Mucosa of rectum (tissue), 2 donors: ENCODE measurements around the gene FAM124B.
"Not testable (repeated sequence)": the region's sequence is repeated elsewhere in the genome, so short reads cannot be mapped to it uniquely, and the experiment has no call there.

Experiments
- H3K27ac ChIP-seq, 2 donors: one replicate each; pipeline ENCODE4 v1.7.0; 2013; ENCODE audit warnings: inconsistent platforms in 2 of 2, low read depth in 2 of 2, low read length in 2 of 2
- H3K27me3 ChIP-seq, 2 donors: one replicate each; pipeline ENCODE4 v1.7.0; 2013; ENCODE audit warnings: low read length in 2 of 2; ENCODE audit not compliant: control insufficient read depth in 2 of 2, insufficient read depth in 2 of 2
- H3K36me3 ChIP-seq, 2 donors: one replicate each; pipeline ENCODE4 v1.7.0; 2013; ENCODE audit warnings: low read length in 2 of 2; ENCODE audit not compliant: control insufficient read depth in 2 of 2, insufficient read depth in 2 of 2
- H3K4me1 ChIP-seq, 2 donors: one replicate each; pipeline ENCODE4 v1.7.0; 2013; ENCODE audit warnings: low read length in 2 of 2, mild to moderate bottlenecking in 1 of 2; ENCODE audit not compliant: control insufficient read depth in 2 of 2, insufficient read depth in 2 of 2
- H3K4me3 ChIP-seq, 2 donors: one replicate each; pipeline ENCODE4 v1.7.0; 2013; ENCODE audit warnings: low read length in 2 of 2
- H3K9ac ChIP-seq, 2 donors: one replicate each; pipeline ENCODE4 v1.7.0; 2013; ENCODE audit warnings: low read length in 2 of 2, low read depth in 1 of 2, mild to moderate bottlenecking in 1 of 2
- H3K9me3 ChIP-seq, 2 donors: one replicate each; pipeline ENCODE4 v1.7.0; 2013; ENCODE audit warnings: low read length in 2 of 2; ENCODE audit not compliant: control insufficient read depth in 2 of 2
- donor health status: healthy.
- donor health status: Normal muscosa, but diverticular disease.

The FAM124B gene

DNA sequence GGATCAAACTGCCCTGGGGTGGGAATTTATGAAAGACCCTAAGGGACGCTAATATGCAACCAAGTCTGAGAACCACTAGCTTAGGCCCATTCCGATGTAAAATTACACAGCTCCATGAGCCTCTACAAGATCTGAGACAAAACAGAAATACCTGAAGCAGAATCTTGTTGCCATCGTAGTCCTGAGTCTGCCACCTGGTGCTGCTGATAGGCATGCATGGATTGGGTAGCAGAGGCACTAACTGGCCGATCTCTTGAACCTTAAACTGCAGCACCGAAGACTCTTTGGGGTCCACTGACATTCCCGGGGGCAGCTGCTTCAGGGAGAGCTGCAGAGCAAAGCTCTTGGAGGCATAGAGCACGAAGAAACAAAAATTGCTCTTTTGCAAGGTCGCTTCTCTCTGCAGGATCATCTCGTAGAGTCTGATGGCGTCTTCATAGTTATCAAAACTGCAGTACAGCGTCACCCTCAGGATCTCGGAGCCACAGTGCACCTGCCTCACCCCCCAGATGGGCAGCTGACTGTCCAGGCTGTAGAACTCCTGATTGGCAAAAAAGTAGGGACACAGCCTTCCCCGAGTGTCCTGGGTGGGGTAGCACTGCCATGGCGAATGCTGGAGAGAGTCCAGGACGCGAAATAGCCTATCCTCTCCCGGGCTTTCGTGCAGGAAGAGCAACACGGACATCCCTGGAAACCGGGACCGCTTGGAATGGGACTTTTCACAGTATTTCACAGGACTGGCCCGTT lies 848 bp downstream of the FAM124B start:
- H3K27me3 ChIP-seq: no peaks in the 10 kb centered on the region
- H3K36me3 ChIP-seq: no peaks in the 10 kb centered on the region
- H3K27ac ChIP-seq: peak overlapping the region in 1 of 2 donors; percentile 54
- H3K4me3 ChIP-seq: peak overlapping the region; percentile 41 to 59
- H3K9ac ChIP-seq: no peak overlapping the region
- H3K9me3 ChIP-seq: no peaks in the 10 kb centered on the region
- H3K4me1 ChIP-seq: peaks cover 0 to 3% of the 10 kb centered on the region in 2 donors

DNA sequence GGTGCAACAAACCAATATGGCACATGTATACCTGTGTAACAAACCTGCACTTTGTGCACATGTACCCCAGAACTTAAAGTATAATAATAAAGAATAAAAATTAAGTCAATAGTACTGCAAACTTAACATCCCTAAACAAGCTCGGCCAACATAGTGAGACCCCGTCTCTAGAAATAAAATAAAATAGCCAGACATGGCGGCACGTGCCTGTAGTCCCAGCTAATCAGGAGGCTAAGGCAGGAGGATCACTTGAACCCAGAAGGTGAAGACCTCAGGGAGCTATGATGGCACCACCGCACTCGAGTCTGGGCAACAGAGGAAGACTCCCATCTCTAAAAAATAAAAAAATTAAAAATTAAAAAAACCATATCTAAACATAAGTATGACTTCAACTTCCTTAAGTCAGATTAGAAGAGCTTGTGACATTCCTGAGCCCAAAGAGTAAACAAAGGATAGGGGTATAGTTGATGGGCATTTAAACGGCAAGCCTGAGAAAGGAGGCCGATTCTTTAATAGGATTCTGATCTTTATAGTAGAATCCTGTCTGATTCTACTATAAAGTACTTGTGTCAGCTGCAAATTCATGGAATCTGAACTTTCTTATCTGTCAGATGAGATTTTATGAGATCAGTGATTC lies 1.6 kb downstream of the FAM124B start:
- no peaks in the 10 kb centered on the region for H3K9me3 ChIP-seq
- H3K27ac ChIP-seq: no peak overlapping the region
- no peak overlapping the region for H3K9ac ChIP-seq
- no peaks in the 10 kb centered on the region for H3K27me3 ChIP-seq
- H3K4me1 ChIP-seq: peaks cover 0 to 3% of the 10 kb centered on the region in 2 donors
- H3K36me3 ChIP-seq: no peaks in the 10 kb centered on the region
- H3K4me3 ChIP-seq: peak overlapping the region in 1 of 2 donors; percentile 41

DNA sequence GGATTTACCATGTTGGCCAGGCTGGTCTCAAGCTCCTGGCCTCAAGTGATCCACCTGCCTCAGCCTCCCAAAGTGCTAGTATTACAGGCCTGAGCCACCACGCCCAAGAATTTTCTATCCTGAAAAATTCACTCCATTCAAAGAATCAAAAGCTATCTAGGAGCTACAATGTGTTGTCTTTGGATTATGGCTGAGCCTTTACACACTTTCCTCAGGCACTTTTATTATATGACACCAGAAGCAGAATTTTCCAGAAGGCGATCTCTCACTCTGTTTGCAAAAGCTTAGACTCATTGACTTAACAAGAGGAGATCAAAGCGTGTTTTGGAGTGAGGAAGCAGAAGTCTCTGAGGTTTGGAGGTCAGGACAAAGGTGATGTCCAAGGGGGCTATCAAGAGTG lies 3.6 kb downstream of the FAM124B start:
- H3K27me3 ChIP-seq: no peaks in the 10 kb centered on the region
- no peak overlapping the region for H3K9ac ChIP-seq
- H3K9me3 ChIP-seq: no peaks in the 10 kb centered on the region
- peaks cover 0 to 3% of the 10 kb centered on the region in 2 donors for H3K4me1 ChIP-seq
- no peak overlapping the region for H3K27ac ChIP-seq
- no peaks in the 10 kb centered on the region for H3K36me3 ChIP-seq
- no peak overlapping the region for H3K4me3 ChIP-seq

DNA sequence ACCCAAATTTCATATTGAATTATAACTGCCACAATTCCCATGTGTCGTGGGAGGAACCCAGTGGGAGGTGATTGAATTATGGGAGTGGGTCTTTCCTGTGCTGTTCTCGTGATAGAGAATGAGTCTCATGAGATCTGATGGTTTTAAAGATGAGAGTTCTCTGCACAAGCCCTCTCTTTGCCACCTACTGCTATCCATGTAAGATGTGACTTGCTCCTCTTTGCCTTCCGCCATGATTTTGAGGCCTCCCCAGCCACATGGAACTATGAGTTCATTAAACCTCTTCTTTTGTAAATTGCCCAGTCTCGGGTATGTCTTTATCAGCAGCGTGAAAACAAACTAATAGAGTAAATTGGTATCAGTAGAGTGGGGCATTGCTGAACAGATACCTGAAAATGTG lies 4.8 kb downstream of the FAM124B start:
- H3K27ac ChIP-seq, H3K27me3 ChIP-seq, H3K9ac ChIP-seq, H3K9me3 ChIP-seq, H3K4me1 ChIP-seq, H3K36me3 ChIP-seq, H3K4me3 ChIP-seq: not testable (repeated sequence)

DNA sequence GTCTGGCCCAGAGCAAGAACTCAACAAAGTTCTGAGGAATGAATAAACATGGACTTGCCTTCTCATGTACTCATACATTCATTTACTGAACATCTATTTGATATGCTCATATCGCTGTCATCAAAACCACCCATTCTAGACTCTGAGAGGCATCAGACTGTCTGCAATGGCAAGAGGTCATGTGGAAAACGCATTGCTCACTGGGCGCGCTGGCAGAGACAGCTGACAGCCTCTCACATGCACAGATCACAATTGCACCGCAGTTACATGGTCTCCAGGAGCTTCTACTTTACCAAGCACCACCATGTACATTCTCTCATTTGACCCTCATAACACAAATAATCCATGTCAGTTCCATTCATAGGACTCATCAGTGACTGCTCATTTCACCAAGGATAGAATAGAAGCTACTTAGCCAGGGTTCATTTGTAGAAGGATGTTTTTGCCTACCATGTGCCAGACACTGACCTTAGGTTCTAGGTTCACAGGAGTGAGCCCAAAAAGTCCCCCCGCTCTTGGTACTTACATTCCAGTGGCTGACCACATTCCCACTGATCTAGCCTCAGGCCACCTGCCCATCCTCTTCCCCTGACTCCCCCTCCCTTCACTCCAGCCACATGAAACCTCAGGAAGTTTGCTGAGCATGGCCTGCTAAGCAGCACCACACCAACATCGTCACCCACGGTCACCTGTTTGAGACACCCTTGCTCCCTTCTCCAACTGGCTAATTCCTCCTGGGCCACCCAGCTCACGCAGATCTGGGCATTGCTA lies 6.1 kb downstream of the FAM124B start:
- Histone ChIP-seq H3K27me3 (no peaks in the 10 kb centered on the region), H3K36me3 (no peaks in the 10 kb centered on the region), H3K4me3 (no peak overlapping the region), H3K4me1 (no peaks in the 10 kb centered on the region), H3K9me3 (no peaks in the 10 kb centered on the region), H3K27ac (no peak overlapping the region), H3K9ac (no peak overlapping the region)

DNA sequence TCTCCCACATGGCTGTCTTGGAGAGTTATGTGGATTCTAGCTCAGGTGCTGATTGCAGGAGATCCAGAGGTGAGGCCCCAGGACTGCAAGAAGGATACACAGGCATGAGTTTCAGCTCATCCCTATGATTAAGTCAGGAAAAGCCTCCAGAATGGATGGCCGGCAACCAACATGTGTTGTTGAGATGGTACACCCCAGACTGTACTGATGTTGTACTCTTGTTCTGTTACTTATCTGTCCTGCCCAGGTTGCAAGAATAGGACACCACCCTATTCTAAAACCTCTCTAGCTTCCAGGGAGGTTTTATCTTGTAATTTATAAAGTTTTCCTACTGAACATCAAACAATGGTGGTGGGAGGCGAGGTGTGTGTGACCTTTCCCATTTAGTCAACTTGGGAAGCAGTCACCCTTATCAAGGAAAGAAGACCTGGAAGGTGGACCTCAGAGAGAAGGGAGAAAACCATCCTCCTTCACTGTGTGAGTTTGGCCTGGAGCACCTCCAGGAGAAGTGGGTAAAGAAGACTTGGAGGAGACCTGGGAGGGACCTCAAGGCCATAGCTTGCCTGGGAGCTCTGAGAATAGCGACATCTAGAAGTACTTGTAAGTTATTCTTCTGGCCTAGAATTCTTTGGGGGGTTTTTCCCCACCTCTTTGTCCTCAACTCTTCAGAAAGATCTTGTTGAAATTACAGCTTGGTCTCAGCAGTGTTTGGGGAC lies 8.6 kb downstream of the FAM124B start:
- Histone ChIP-seq H3K27me3 (no peaks in the 10 kb centered on the region), H3K36me3 (no peaks in the 10 kb centered on the region), H3K4me3 (no peak overlapping the region), H3K27ac (no peak overlapping the region), H3K9ac (no peak overlapping the region), H3K9me3 (no peaks in the 10 kb centered on the region), H3K4me1 (no peaks in the 10 kb centered on the region)

DNA sequence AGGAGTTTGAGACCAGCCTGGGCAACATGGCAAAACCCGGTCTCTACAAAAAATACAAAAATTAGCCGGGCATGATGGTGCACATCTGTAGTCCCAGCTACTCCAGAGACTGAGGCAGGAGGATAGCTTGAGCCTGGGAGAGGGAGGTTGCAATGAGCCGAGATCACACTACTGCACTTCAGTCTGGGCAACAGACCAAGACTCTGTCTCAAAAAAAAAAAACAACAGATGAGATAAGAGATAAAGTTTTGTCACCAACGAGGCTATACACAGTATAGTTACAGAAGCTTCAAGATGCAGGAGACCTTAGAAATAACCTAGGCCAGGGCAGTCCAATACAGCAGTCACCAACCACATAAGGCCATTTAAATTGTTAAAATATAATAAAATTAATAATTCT lies 9.4 kb downstream of the FAM124B start:
- Histone ChIP-seq H3K4me1 (no peaks in the 10 kb centered on the region), H3K36me3 (no peaks in the 10 kb centered on the region), H3K27me3 (no peaks in the 10 kb centered on the region), H3K9me3 (no peaks in the 10 kb centered on the region), H3K9ac (no peak overlapping the region), H3K4me3 (no peak overlapping the region), H3K27ac (no peak overlapping the region)

DNA sequence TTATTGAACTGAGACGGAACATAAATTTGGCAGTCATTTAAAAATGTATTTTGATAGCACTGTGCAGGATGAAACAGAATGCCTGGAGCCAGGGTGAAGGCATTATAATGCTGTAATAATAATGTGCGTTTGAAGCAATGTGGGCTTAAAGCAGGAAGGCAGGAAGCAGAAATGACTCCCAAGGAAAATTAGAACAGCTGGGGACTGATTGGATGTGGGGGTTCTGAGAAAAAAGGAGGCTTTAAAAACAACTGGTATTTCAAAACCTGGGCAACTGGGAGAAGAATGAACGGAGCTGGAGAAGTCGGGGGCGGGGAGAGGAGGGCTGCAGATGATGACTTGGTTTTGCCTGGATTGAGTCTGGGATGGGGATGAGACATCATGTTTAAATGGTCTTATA lies 12.6 kb downstream of the FAM124B start:
- Histone ChIP-seq H3K9me3 (no peaks in the 10 kb centered on the region), H3K27ac (no peak overlapping the region), H3K9ac (no peak overlapping the region), H3K27me3 (no peaks in the 10 kb centered on the region), H3K4me1 (no peaks in the 10 kb centered on the region), H3K4me3 (no peak overlapping the region), H3K36me3 (no peaks in the 10 kb centered on the region)

DNA sequence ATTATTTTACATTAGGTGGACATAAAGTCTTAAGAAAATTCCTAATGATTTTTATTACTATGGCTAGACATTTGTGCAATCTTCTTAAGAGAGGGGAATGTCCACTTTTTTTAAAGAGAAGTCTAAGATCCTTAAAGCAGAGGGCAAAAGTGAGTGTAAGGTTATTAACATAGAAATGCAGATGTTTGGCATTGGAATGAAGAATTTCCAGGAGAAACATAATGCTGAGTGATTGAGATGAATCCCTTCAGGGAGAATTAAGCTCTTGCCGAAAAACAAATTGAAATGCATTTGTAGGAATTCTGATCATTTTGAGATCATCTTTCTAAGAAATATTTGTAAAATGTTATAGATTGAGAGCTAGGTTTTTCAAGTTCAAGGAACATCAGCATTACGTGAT lies 15.0 kb downstream of the FAM124B start:
- H3K27ac ChIP-seq: no peak overlapping the region
- no peak overlapping the region for H3K4me3 ChIP-seq
- H3K4me1 ChIP-seq: no peaks in the 10 kb centered on the region
- H3K9me3 ChIP-seq: no peaks in the 10 kb centered on the region
- H3K9ac ChIP-seq: no peak overlapping the region
- no peaks in the 10 kb centered on the region for H3K36me3 ChIP-seq
- no peaks in the 10 kb centered on the region for H3K27me3 ChIP-seq
